ENCODE data around the gene RPRM. TPM values are rescaled to one million over a fixed set of nuclear protein-coding genes. Genes with fewer than 3 reads are reported as not detected.

The RPRM gene
- polyA plus RNA-seq, 1 donor from 2014 or later, result 2.8 TPM

GRCh38 chr2:153462338-153462859 is 16.2 kb downstream of the RPRM start:
- H3K27me3 ChIP-seq (ENCODE audit: insufficient read depth, low read depth, low read length), result no peaks in the 10 kb centered on the region
- H4K20me1 ChIP-seq (ENCODE audit: insufficient read depth), result no peaks in the 10 kb centered on the region
- H3K9me3 ChIP-seq (ENCODE audit: low read length), result no peaks in the 10 kb centered on the region
- no peak overlapping the region for H2AFZ ChIP-seq (ENCODE audit: low read depth, low read length)
- H3K27ac ChIP-seq (ENCODE audit: low read length), result no peak overlapping the region
- no peak overlapping the region for H3K9ac ChIP-seq (ENCODE audit: low read length)
- no peaks in the 10 kb centered on the region for H3K79me2 ChIP-seq (replicated peaks; ENCODE audit: insufficient read depth, low read length)
- H3F3A ChIP-seq (ENCODE audit: insufficient read depth, low read length, poor library complexity, severe bottlenecking), result no peaks in the 10 kb centered on the region
- H3K9me2 ChIP-seq (ENCODE audit: insufficient read depth, low read length), result no peaks in the 10 kb centered on the region
- TF ChIP-seq MXI1 (conservative IDR thresholded peaks at IDR 0.05; ENCODE audit: poor library complexity, severe bottlenecking), result no peak
- TF ChIP-seq SMC3 (conservative IDR thresholded peaks at IDR 0.05; ENCODE audit: poor library complexity), result no peak
- TF ChIP-seq REST (IDR thresholded peaks at IDR 0.05; ENCODE audit: borderline replicate concordance), result no peak
- H3K4me3 ChIP-seq (ENCODE audit: low read length), result no peak overlapping the region
- no peak overlapping the region for H3K4me2 ChIP-seq (ENCODE audit: low read length)
- H3K36me3 ChIP-seq (ENCODE audit: insufficient read depth, low read length), result no peaks in the 10 kb centered on the region

- Histone ChIP-seq H3K27ac (ENCODE audit: low read length) (no peak overlapping the region), H3K4me2 (ENCODE audit: low read length) (no peak overlapping the region), H4K20me1 (ENCODE audit: insufficient read depth) (no peaks in the 10 kb centered on the region), H2AFZ (ENCODE audit: low read depth, low read length) (no peak overlapping the region), H3K79me2 (replicated peaks; ENCODE audit: insufficient read depth, low read length) (no peaks in the 10 kb centered on the region), H3F3A (ENCODE audit: insufficient read depth, low read length, poor library complexity, severe bottlenecking) (no peaks in the 10 kb centered on the region), H3K9me3 (ENCODE audit: low read length) (no peaks in the 10 kb centered on the region), H3K27me3 (ENCODE audit: insufficient read depth, low read depth, low read length) (no peaks in the 10 kb centered on the region), H3K4me3 (ENCODE audit: low read length) (no peak overlapping the region), H3K9ac (ENCODE audit: low read length) (no peak overlapping the region), H3K9me2 (ENCODE audit: insufficient read depth, low read length) (no peaks in the 10 kb centered on the region), H3K36me3 (ENCODE audit: insufficient read depth, low read length) (no peaks in the 10 kb centered on the region)
- no peak for TF ChIP-seq CTCF (IDR thresholded peaks at IDR 0.05; ENCODE audit: poor library complexity, severe bottlenecking)
- TF ChIP-seq POLR2AphosphoS5 (IDR thresholded peaks at IDR 0.05), result no peak
- TF ChIP-seq TAF1 (IDR thresholded peaks at IDR 0.05; ENCODE audit: low read depth), result no peak
- TF ChIP-seq MXI1 (conservative IDR thresholded peaks at IDR 0.05; ENCODE audit: poor library complexity, severe bottlenecking), result no peak
- TF ChIP-seq SMC3 (conservative IDR thresholded peaks at IDR 0.05; ENCODE audit: poor library complexity), result no peak
- TF ChIP-seq EZH2 (IDR thresholded peaks at IDR 0.05; ENCODE audit: borderline replicate concordance, insufficient read depth, low read length, poor library complexity, severe bottlenecking), result no peak
- no peak for TF ChIP-seq RAD21 (conservative IDR thresholded peaks at IDR 0.05)
- TF ChIP-seq REST (IDR thresholded peaks at IDR 0.05; ENCODE audit: borderline replicate concordance), result no peak
- TF ChIP-seq EP300 (conservative IDR thresholded peaks at IDR 0.05; ENCODE audit: poor library complexity, severe bottlenecking), result no peak
Measured at GRCh38 chr2:153461453-153461852, 17.1 kb downstream of the RPRM start.

Data from neural cell (in vitro differentiated cells).